ENCODE results near the gene KAT6B.
"Not testable (repeated sequence)": the region's sequence is repeated elsewhere in the genome, so short reads cannot be mapped to it uniquely, and the experiment has no call there.

Gene KAT6B

GRCh38 chr10:74916283-74916682 lies 89.9 kb downstream of the KAT6B start:
- no peak overlapping the region for H3K4me3 ChIP-seq
- no peaks in the 10 kb centered on the region for H3K27me3 ChIP-seq (ENCODE audit: low read depth)
- H3K9me3 ChIP-seq: no peaks in the 10 kb centered on the region
- no peaks in the 10 kb centered on the region for H3K4me1 ChIP-seq
- no peaks in the 10 kb centered on the region for H3K36me3 ChIP-seq (replicated peaks)
- in situ Hi-C loops (cut with MboI; ENCODE audit: low sequenced_read_pairs): no loop called here
- no peak for DNase-seq (ENCODE audit: low spot score in 2 of 2)

GRCh38 chr10:74917481-74918077 lies 91.2 kb downstream of the KAT6B start:
- no peaks in the 10 kb centered on the region for H3K27me3 ChIP-seq (ENCODE audit: low read depth)
- DNase-seq (ENCODE audit: low spot score in 2 of 2): no peak
- in situ Hi-C loops (cut with MboI; ENCODE audit: low sequenced_read_pairs): no loop called here
- no peak overlapping the region for H3K4me3 ChIP-seq
- no peaks in the 10 kb centered on the region for H3K9me3 ChIP-seq
- no peaks in the 10 kb centered on the region for H3K36me3 ChIP-seq (replicated peaks)
- H3K4me1 ChIP-seq: no peaks in the 10 kb centered on the region

- in situ Hi-C loops (cut with MboI; ENCODE audit: low sequenced_read_pairs): no loop called here
- no peak overlapping the region for H3K4me3 ChIP-seq
- no peaks in the 10 kb centered on the region for H3K36me3 ChIP-seq (replicated peaks)
- no peaks in the 10 kb centered on the region for H3K9me3 ChIP-seq
- H3K27me3 ChIP-seq (ENCODE audit: low read depth): no peaks in the 10 kb centered on the region
- H3K4me1 ChIP-seq: no peaks in the 10 kb centered on the region
- DNase-seq (ENCODE audit: low spot score in 2 of 2): no peak
Measured at GRCh38 chr10:74919671-74920070, 93.3 kb downstream of the KAT6B start.

- H3K36me3 ChIP-seq (replicated peaks); in situ Hi-C loops (cut with MboI; ENCODE audit: low sequenced_read_pairs); DNase-seq (ENCODE audit: low spot score in 2 of 2); H3K9me3 ChIP-seq; H3K4me3 ChIP-seq; H3K27me3 ChIP-seq (ENCODE audit: low read depth); H3K4me1 ChIP-seq: not testable (repeated sequence)
Measured at GRCh38 chr10:74921070-74921469, 94.7 kb downstream of the KAT6B start.

- no peak for DNase-seq (ENCODE audit: low spot score in 2 of 2)
- in situ Hi-C loops (cut with MboI; ENCODE audit: low sequenced_read_pairs): no loop called here
Measured at GRCh38 chr10:74921744-74922143, 95.3 kb downstream of the KAT6B start.

GRCh38 chr10:74922921-74923320 lies 96.5 kb downstream of the KAT6B start:
- Histone ChIP-seq H3K36me3 (replicated peaks) (no peaks in the 10 kb centered on the region), H3K9me3 (no peaks in the 10 kb centered on the region), H3K4me3 (no peak overlapping the region), H3K4me1 (no peaks in the 10 kb centered on the region), H3K27me3 (ENCODE audit: low read depth) (no peaks in the 10 kb centered on the region)
- DNase-seq (ENCODE audit: low spot score in 2 of 2): no peak
- in situ Hi-C loops (cut with MboI; ENCODE audit: low sequenced_read_pairs): no loop called here

More at GRCh38 chr10:74921744-74922143, 95.3 kb downstream of the KAT6B start:
- Histone ChIP-seq H3K36me3 (replicated peaks) (no peaks in the 10 kb centered on the region), H3K27me3 (ENCODE audit: low read depth) (no peaks in the 10 kb centered on the region), H3K4me1 (no peaks in the 10 kb centered on the region), H3K9me3 (no peaks in the 10 kb centered on the region), H3K4me3 (no peak overlapping the region)

GRCh38 chr10:74923556-74923955 lies 97.2 kb downstream of the KAT6B start:
- H3K4me1 ChIP-seq: no peaks in the 10 kb centered on the region
- no peaks in the 10 kb centered on the region for H3K9me3 ChIP-seq
- H3K4me3 ChIP-seq: no peak overlapping the region
- no peak for DNase-seq (ENCODE audit: low spot score in 2 of 2)
- in situ Hi-C loops (cut with MboI; ENCODE audit: low sequenced_read_pairs): no loop called here
- H3K36me3 ChIP-seq (replicated peaks): no peaks in the 10 kb centered on the region
- H3K27me3 ChIP-seq (ENCODE audit: low read depth): no peaks in the 10 kb centered on the region

GRCh38 chr10:74924251-74924963 lies 98.0 kb downstream of the KAT6B start:
- Histone ChIP-seq H3K27me3 (ENCODE audit: low read depth) (no peaks in the 10 kb centered on the region), H3K36me3 (replicated peaks) (no peaks in the 10 kb centered on the region), H3K9me3 (no peaks in the 10 kb centered on the region), H3K4me3 (no peak overlapping the region), H3K4me1 (no peaks in the 10 kb centered on the region)
- DNase-seq (ENCODE audit: low spot score in 2 of 2): peak in 1 of 2 experiments; percentile 11
- in situ Hi-C loops (cut with MboI; ENCODE audit: low sequenced_read_pairs): no loop called here

- DNase-seq (ENCODE audit: low spot score in 2 of 2): no peak
- no peaks in the 10 kb centered on the region for H3K36me3 ChIP-seq (replicated peaks)
- no peak overlapping the region for H3K4me3 ChIP-seq
- in situ Hi-C loops (cut with MboI; ENCODE audit: low sequenced_read_pairs): no loop called here
- peaks cover 1% of the 10 kb centered on the region for H3K27me3 ChIP-seq (ENCODE audit: low read depth)
- H3K9me3 ChIP-seq: no peaks in the 10 kb centered on the region
- H3K4me1 ChIP-seq: no peaks in the 10 kb centered on the region
Measured at GRCh38 chr10:74925291-74925690, 98.9 kb downstream of the KAT6B start.

- no peaks in the 10 kb centered on the region for H3K9me3 ChIP-seq
- peaks cover 5% of the 10 kb centered on the region for H3K27me3 ChIP-seq (ENCODE audit: low read depth)
- H3K4me1 ChIP-seq: no peaks in the 10 kb centered on the region
- no peaks in the 10 kb centered on the region for H3K36me3 ChIP-seq (replicated peaks)
- DNase-seq (ENCODE audit: low spot score in 2 of 2): no peak
- in situ Hi-C loops (cut with MboI; ENCODE audit: low sequenced_read_pairs): no loop called here
- H3K4me3 ChIP-seq: no peak overlapping the region
Measured at GRCh38 chr10:74925708-74926107, 99.3 kb downstream of the KAT6B start.

- no peak for DNase-seq (ENCODE audit: low spot score in 2 of 2)
- Histone ChIP-seq H3K36me3 (replicated peaks) (no peaks in the 10 kb centered on the region), H3K9me3 (no peaks in the 10 kb centered on the region), H3K4me1 (no peaks in the 10 kb centered on the region), H3K4me3 (no peak overlapping the region), H3K27me3 (ENCODE audit: low read depth) (peaks cover 6% of the 10 kb centered on the region)
- in situ Hi-C loops (cut with MboI; ENCODE audit: low sequenced_read_pairs): no loop called here
Measured at GRCh38 chr10:74926791-74927585, 100.6 kb downstream of the KAT6B start.

- no peaks in the 10 kb centered on the region for H3K36me3 ChIP-seq (replicated peaks)
- in situ Hi-C loops (cut with MboI; ENCODE audit: low sequenced_read_pairs): no loop called here
- H3K4me3 ChIP-seq: no peak overlapping the region
- DNase-seq (ENCODE audit: low spot score in 2 of 2): no peak
- H3K27me3 ChIP-seq (ENCODE audit: low read depth): peaks cover 8% of the 10 kb centered on the region
- H3K9me3 ChIP-seq: no peaks in the 10 kb centered on the region
- no peaks in the 10 kb centered on the region for H3K4me1 ChIP-seq
Measured at GRCh38 chr10:74927701-74928100, 101.3 kb downstream of the KAT6B start.

GRCh38 chr10:74928742-74929191 lies 102.4 kb downstream of the KAT6B start:
- Histone ChIP-seq H3K4me1 (no peaks in the 10 kb centered on the region), H3K9me3 (no peaks in the 10 kb centered on the region), H3K4me3 (no peak overlapping the region), H3K27me3 (ENCODE audit: low read depth) (peaks cover 8% of the 10 kb centered on the region), H3K36me3 (replicated peaks) (no peaks in the 10 kb centered on the region)
- in situ Hi-C loops (cut with MboI; ENCODE audit: low sequenced_read_pairs): no loop called here
- no peak for DNase-seq (ENCODE audit: low spot score in 2 of 2)

- H3K4me3 ChIP-seq: no peak overlapping the region
- no peak for DNase-seq (ENCODE audit: low spot score in 2 of 2)
- no peaks in the 10 kb centered on the region for H3K4me1 ChIP-seq
- no peaks in the 10 kb centered on the region for H3K9me3 ChIP-seq
- peaks cover 9% of the 10 kb centered on the region for H3K27me3 ChIP-seq (ENCODE audit: low read depth)
- H3K36me3 ChIP-seq (replicated peaks): no peaks in the 10 kb centered on the region
- in situ Hi-C loops (cut with MboI; ENCODE audit: low sequenced_read_pairs): no loop called here
Measured at GRCh38 chr10:74929197-74929596, 102.8 kb downstream of the KAT6B start.
